HL-60 (cell line): ENCODE results near the gene METTL2B.
A peak's percentile ranks its signal among the peaks of the same experiment; 100 is the strongest.
"Not testable (repeated sequence)": the region's sequence is repeated elsewhere in the genome, so short reads cannot be mapped to it uniquely, and the experiment has no call there.

Source experiments
- DNase-seq, 2 experiments: peaks; one replicate each; pipeline ENCODE4 v3.0.0-alpha.2; 2010 to 2020; ENCODE audit warnings: low read depth in 1 of 2, low spot score in 1 of 2
- H3K27ac ChIP-seq: fragments of 250-450 bp; sonication (Bioruptor Pico); replicated peaks from 2 replicates; pipeline ENCODE4 v1.5.1; 2020; ENCODE audit warnings: mild to moderate bottlenecking, moderate library complexity
- H3K27me3 ChIP-seq: fragments of 250-450 bp; sonication (Bioruptor Pico); 2 replicates; pipeline ENCODE4 v1.5.1; 2021; ENCODE audit warnings: mild to moderate bottlenecking, moderate library complexity; ENCODE audit not compliant: insufficient read depth, poor library complexity, severe bottlenecking
- H3K4me3 ChIP-seq: replicated peaks from 2 replicates; pipeline ENCODE4 v1.5.1; 2011; ENCODE audit warnings: mild to moderate bottlenecking, control low read depth, low read length; ENCODE audit not compliant: insufficient read depth
- GABPA ChIP-seq: IDR thresholded peaks from 2 replicates; pipeline ENCODE4 v1.6.1; 2012; ENCODE audit warnings: low read depth
- POLR2AphosphoS5 ChIP-seq: IDR thresholded peaks from 2 replicates; pipeline ENCODE4 v1.6.1; 2012; ENCODE audit warnings: low read depth
- REST ChIP-seq: IDR thresholded peaks from 2 replicates; pipeline ENCODE4 v1.6.1; 2012; ENCODE audit warnings: low read depth; ENCODE audit not compliant: insufficient replicate concordance
- SPI1 ChIP-seq: IDR thresholded peaks from 2 replicates; pipeline ENCODE4 v1.6.1; 2012; ENCODE audit warnings: low read depth, mild to moderate bottlenecking, borderline replicate concordance
- TF ChIP-seq, protein P1 (sequence below): IDR thresholded peaks from one replicate; pipeline ENCODE4 v1.5.1; 2011; ENCODE audit warnings: low read length, control low read depth, inconsistent platforms; ENCODE audit not compliant: insufficient read depth

The METTL2B gene

GRCh38 chr7:128456255-128456725 is 20.3 kb upstream of the METTL2B start:
- peak in 1 of 2 experiments; percentile 25 for DNase-seq
- peak overlapping the region; percentile 79 for H3K27ac ChIP-seq
- H3K27me3 ChIP-seq: no peaks in the 10 kb centered on the region
- TF ChIP-seq GABPA: no peak
- TF ChIP-seq SPI1: no peak
- TF ChIP-seq REST: no peak
- TF ChIP-seq, protein P1, sequence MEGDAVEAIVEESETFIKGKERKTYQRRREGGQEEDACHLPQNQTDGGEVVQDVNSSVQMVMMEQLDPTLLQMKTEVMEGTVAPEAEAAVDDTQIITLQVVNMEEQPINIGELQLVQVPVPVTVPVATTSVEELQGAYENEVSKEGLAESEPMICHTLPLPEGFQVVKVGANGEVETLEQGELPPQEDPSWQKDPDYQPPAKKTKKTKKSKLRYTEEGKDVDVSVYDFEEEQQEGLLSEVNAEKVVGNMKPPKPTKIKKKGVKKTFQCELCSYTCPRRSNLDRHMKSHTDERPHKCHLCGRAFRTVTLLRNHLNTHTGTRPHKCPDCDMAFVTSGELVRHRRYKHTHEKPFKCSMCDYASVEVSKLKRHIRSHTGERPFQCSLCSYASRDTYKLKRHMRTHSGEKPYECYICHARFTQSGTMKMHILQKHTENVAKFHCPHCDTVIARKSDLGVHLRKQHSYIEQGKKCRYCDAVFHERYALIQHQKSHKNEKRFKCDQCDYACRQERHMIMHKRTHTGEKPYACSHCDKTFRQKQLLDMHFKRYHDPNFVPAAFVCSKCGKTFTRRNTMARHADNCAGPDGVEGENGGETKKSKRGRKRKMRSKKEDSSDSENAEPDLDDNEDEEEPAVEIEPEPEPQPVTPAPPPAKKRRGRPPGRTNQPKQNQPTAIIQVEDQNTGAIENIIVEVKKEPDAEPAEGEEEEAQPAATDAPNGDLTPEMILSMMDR: no peak
- TF ChIP-seq POLR2AphosphoS5: no peak
- H3K4me3 ChIP-seq: peak overlapping the region; percentile 99

DNA sequence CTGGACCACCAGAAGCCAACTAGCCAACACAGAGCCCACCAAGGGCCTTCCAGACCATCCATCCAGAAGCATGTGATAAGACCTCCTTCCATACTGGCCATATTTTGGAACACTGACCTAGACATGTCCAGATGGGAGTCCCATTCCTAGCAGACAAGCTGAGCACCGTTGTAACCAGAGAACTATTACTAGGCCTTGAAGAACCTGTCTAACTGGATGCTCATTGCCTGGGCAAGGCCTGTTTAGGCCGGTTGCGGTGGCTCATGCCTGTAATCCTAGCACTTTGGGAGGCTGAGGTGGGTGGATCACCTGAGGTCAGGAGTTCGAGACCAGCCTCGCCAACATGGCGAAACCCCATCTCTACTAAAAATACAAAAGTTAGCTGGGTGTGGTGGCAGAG is 19.2 kb upstream of the METTL2B start:
- not testable (repeated sequence) for H3K27ac ChIP-seq, H3K27me3 ChIP-seq, DNase-seq
- H3K4me3 ChIP-seq: peak overlapping the region; percentile 99

GRCh38 chr7:128458956-128459355 is 17.6 kb upstream of the METTL2B start:
- Histone ChIP-seq H3K27me3 (no peaks in the 10 kb centered on the region), H3K4me3 (no peak overlapping the region), H3K27ac (0 out of 2 replicates have a peak overlapping the region, but pooled peaks have one; percentile 4)
- TF ChIP-seq SPI1 (no peak), POLR2AphosphoS5 (no peak), GABPA (no peak), REST (no peak)
- TF ChIP-seq, protein P1: no peak
- no peak for DNase-seq

GRCh38 chr7:128459394-128459878 is 17.1 kb upstream of the METTL2B start:
- H3K27me3 ChIP-seq: no peaks in the 10 kb centered on the region
- H3K27ac ChIP-seq: no peak overlapping the region
- no peak overlapping the region for H3K4me3 ChIP-seq
- DNase-seq: peak; percentile 78 to 80
- TF ChIP-seq, protein P1: peak; percentile 76
- TF ChIP-seq REST: no peak
